Activated B cell treated with CpG ODN at 0.5 μM for 24 hours (primary cell): Measurements from ENCODE around the gene ZNF346. TPM values are rescaled to one million over a fixed set of nuclear protein-coding genes. Genes with fewer than 3 reads are reported as not detected.

ENCODE experiments used
- ATAC-seq: fragments of 200-7000 bp; cut with Tn5 transposase; one replicate; pipeline ENCODE4 v1.10.0; 2021; ENCODE audit warnings: low read depth, mild to moderate bottlenecking, moderate library complexity
- CTCF ChIA-PET: fragments of 350-600 bp; sonication (Branson Sonifier 250); formaldehyde crosslinking; loops from one replicate; lab custom pipeline; 2021; ENCODE audit warnings: antibody characterized with exemption; lab: Charles Lee
- POLR2A ChIA-PET: fragments of 350-600 bp; sonication (Branson Sonifier 250); formaldehyde crosslinking; loops from one replicate; lab custom pipeline; 2021; ENCODE audit warnings: antibody characterized with exemption; lab: Charles Lee
- DNase-seq: peaks from one replicate; pipeline ENCODE4 v3.0.0; 2022
- H3K27ac Mint-ChIP-seq: one replicate; pipeline ENCODE4 v1.8.0; 2020; ENCODE audit warnings: mixed read lengths
- H3K27me3 Mint-ChIP-seq: one replicate; pipeline ENCODE4 v1.8.0; 2021; ENCODE audit warnings: mixed read lengths
- H3K36me3 Mint-ChIP-seq: one replicate; pipeline ENCODE4 v1.8.0; 2021; ENCODE audit warnings: low read depth, mixed read lengths
- H3K4me1 Mint-ChIP-seq: one replicate; pipeline ENCODE4 v1.8.0; 2021; ENCODE audit warnings: mixed read lengths
- H3K4me3 Mint-ChIP-seq: one replicate; pipeline ENCODE4 v1.8.0; 2020; ENCODE audit warnings: mild to moderate bottlenecking, mixed read lengths
- H3K9me3 Mint-ChIP-seq: one replicate; pipeline ENCODE4 v1.8.0; 2020; ENCODE audit warnings: mixed read lengths
- CTCF ChIP-seq: fragments of 200-600 bp; IDR thresholded peaks from one replicate; pipeline ENCODE4 v1.8.0; 2022; ENCODE audit warnings: antibody characterized with exemption, mild to moderate bottlenecking
- intact Hi-C: fragments of 100-400 bp; cut with micrococcal nuclease; formaldehyde crosslinking; loops from one replicate; pipeline ENCODE4 v1.15.1; 2024
- total RNA-seq: library from RNA; stranded (reverse); gene quantifications from 2 replicates; pipeline ENCODE4 v1.2.3, GENCODE V29; 2022

The ZNF346 gene
- total RNA-seq, 1 donor from 2014 or later = 31.4 TPM

DNA sequence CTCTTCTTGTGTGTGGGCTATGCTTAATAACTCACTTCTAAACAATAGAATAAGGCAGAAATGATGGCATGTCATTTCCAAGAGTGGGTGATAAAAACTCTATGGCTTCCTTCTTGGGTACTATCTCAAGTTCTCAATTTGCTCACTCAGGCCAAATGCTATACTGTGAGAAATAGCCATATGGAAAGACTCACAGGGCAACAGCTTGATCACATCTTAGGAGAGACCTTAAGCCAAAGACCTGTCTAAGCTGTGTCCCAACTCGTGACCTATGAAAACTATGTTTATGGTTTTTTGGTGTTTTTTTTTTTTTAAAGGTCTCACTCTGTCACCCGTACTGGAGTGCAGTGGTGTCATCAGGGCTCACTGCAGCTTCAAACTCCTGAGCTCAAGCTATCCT is 13.8 kb upstream of the ZNF346 start:
- intact Hi-C loops = loop anchor here (5.0 kb wide), 3 partner anchors 64 to 294 kb away; partner anchors contain the start of genes FGFR4, PRELID1 and RAB24

GRCh38 chr5:177010153-177010552 is 12.3 kb upstream of the ZNF346 start:
- Mint-ChIP-seq H3K4me3 (no peak overlapping the region), H3K27me3 (no peaks in the 10 kb centered on the region), H3K4me1 (peaks cover 9% of the 10 kb centered on the region), H3K27ac (no peak overlapping the region), H3K36me3 (peaks cover 8% of the 10 kb centered on the region), H3K9me3 (peaks cover 3% of the 10 kb centered on the region)
- no peak for TF ChIP-seq CTCF
- intact Hi-C loops = no loop called here
- ChIA-PET CTCF (no interaction called here), POLR2A (no interaction called here)
- DNase-seq (no peak), ATAC-seq (no peak)

More for the DNA sequence above, 13.8 kb upstream of the ZNF346 start:
- ChIA-PET POLR2A (no interaction called here), CTCF (no interaction called here)
- Mint-ChIP-seq H3K27me3 (no peaks in the 10 kb centered on the region), H3K9me3 (peaks cover 3% of the 10 kb centered on the region), H3K4me1 (peaks cover 24% of the 10 kb centered on the region), H3K27ac (no peak overlapping the region), H3K36me3 (peaks cover 8% of the 10 kb centered on the region), H3K4me3 (no peak overlapping the region)
- TF ChIP-seq CTCF = no peak
- ATAC-seq = no peak
- DNase-seq = no peak

- DNase-seq (no peak), ATAC-seq (no peak)
- Mint-ChIP-seq H3K27ac (no peak overlapping the region), H3K9me3 (no peaks in the 10 kb centered on the region), H3K27me3 (no peaks in the 10 kb centered on the region), H3K4me1 (no peaks in the 10 kb centered on the region), H3K4me3 (no peak overlapping the region), H3K36me3 (no peaks in the 10 kb centered on the region)
- ChIA-PET POLR2A (no interaction called here), CTCF (no interaction called here)
- no peak for TF ChIP-seq CTCF
- intact Hi-C loops = no loop called here
Observed at GRCh38 chr5:177015156-177015555, 7.3 kb upstream of the ZNF346 start.

- ChIA-PET POLR2A (no interaction called here), CTCF (no interaction called here)
- no peak for DNase-seq
- no peaks in the 10 kb centered on the region for H3K9me3 Mint-ChIP-seq
- H3K36me3 Mint-ChIP-seq = peaks cover 7% of the 10 kb centered on the region
- H3K27me3 Mint-ChIP-seq = no peaks in the 10 kb centered on the region
- intact Hi-C loops = no loop called here
- no peak for TF ChIP-seq CTCF
- H3K4me3 Mint-ChIP-seq = no peak overlapping the region
- no peak overlapping the region for H3K27ac Mint-ChIP-seq
- H3K4me1 Mint-ChIP-seq = peaks cover 18% of the 10 kb centered on the region
- no peak for ATAC-seq
Observed at GRCh38 chr5:177018341-177018740, 4.2 kb upstream of the ZNF346 start.

DNA sequence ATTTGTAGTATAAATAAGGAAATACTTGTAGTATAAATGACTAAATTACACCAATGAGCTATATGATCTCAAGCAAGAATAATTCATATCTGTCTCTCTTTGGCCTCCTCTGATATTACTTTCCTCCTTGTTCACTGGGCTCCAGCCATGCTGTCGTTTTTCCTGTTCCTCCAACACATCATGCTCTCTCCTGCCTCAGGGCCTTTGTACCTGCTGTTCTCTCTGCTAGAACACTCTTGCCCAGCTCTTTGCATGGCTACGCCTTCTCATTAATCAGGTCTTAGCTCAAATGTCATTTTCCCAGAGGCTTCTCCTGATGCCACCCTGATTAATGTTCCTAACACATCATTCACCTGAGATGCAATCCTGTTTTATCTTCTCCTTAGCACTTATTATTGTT is 2.5 kb upstream of the ZNF346 start:
- no peak overlapping the region for H3K4me3 Mint-ChIP-seq
- peaks cover 10% of the 10 kb centered on the region for H3K36me3 Mint-ChIP-seq
- peaks cover 30% of the 10 kb centered on the region for H3K4me1 Mint-ChIP-seq
- CTCF ChIA-PET = interaction anchor here (0.6 kb wide), 1 partner anchor 76 kb away, joined by 3 read pairs; no protein-coding TSS in a partner anchor
- POLR2A ChIA-PET = interaction anchor here (0.6 to 1.4 kb wide), 3 partner anchors 10 to 114 kb away, joined by 3 to 4 read pairs (median 3); partner anchors contain the start of genes NSD1 and UIMC1
- intact Hi-C loops = no loop called here
- ATAC-seq (no peak), DNase-seq (no peak)
- no peak for TF ChIP-seq CTCF
- no peak overlapping the region for H3K27ac Mint-ChIP-seq
- no peaks in the 10 kb centered on the region for H3K27me3 Mint-ChIP-seq
- H3K9me3 Mint-ChIP-seq = no peaks in the 10 kb centered on the region
